HUES48 (cell line): Measurements from ENCODE around the gene FOXI1.
"Not testable (repeated sequence)": the region's sequence is repeated elsewhere in the genome, so short reads cannot be mapped to it uniquely, and the experiment has no call there.

Experiments used
- H3K27ac ChIP-seq: one replicate; pipeline ENCODE4 v1.7.0; 2013; ENCODE audit warnings: low read depth, low read length, inconsistent platforms
- H3K27me3 ChIP-seq: 2 replicates; pipeline ENCODE4 v1.6.1; 2013; ENCODE audit warnings: mild to moderate bottlenecking, low read length; ENCODE audit not compliant: control insufficient read depth, insufficient read depth
- H3K36me3 ChIP-seq: 2 replicates; pipeline ENCODE4 v1.6.1; 2013; ENCODE audit warnings: low read length; ENCODE audit not compliant: control insufficient read depth, insufficient read depth
- H3K4me1 ChIP-seq: 2 replicates; pipeline ENCODE4 v1.6.1; 2013; ENCODE audit warnings: mild to moderate bottlenecking, low read length; ENCODE audit not compliant: control insufficient read depth, insufficient read depth
- H3K4me3 ChIP-seq: 2 replicates; pipeline ENCODE4 v1.5.1; 2013; ENCODE audit warnings: mild to moderate bottlenecking, low read depth, low read length
- H3K9ac ChIP-seq: 2 replicates; pipeline ENCODE4 v1.6.1; 2013; ENCODE audit warnings: mild to moderate bottlenecking, low read depth, low read length, moderate library complexity
- H3K9me3 ChIP-seq: 2 replicates; pipeline ENCODE4 v1.6.1; 2013; ENCODE audit warnings: low read length; ENCODE audit not compliant: control insufficient read depth, insufficient read depth

The FOXI1 gene

DNA sequence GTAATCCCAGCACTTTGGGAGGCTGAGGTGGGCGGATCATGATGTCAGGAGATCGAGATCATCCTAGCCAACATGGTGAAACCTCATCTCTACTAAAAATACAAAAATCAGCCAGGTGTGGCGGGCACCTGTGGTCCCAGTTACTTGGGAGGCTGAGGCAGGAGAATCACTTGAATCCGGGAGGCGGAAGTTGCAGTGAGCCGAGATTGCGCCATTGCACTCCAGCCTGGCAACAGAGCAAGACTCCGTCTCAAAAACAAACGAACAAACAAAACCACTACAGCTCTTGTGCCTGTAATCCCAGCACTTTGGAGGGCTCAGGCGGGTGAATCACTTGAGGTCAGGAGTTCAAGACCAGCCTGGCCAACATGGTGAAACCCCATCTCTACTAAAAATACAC lies 11.4 kb upstream of the FOXI1 start:
- not testable (repeated sequence) for H3K9me3 ChIP-seq, H3K4me3 ChIP-seq, H3K27ac ChIP-seq, H3K27me3 ChIP-seq, H3K4me1 ChIP-seq, H3K36me3 ChIP-seq, H3K9ac ChIP-seq

DNA sequence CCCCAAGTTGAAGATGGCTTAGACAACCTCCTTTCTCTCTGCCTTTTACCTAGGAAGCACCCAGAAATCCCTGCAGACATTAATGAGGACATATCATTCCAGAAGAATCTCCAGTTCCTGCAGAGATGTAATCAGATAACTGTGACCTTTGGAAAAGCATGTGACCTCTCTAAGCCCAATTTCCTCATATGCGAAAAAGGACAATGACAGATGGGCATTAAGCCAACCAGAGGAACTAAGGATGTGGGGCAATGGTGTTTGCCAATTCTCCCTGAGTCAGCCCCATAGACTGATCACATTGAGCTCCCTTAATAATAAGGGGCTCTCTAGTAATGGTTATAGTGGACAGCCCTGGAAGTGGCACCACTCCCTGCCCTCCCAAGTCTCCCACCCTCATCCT lies 10.1 kb upstream of the FOXI1 start:
- H3K27ac ChIP-seq, result no peak overlapping the region
- no peaks in the 10 kb centered on the region for H3K36me3 ChIP-seq
- no peaks in the 10 kb centered on the region for H3K4me1 ChIP-seq
- H3K9ac ChIP-seq, result no peak overlapping the region
- no peak overlapping the region for H3K4me3 ChIP-seq
- H3K27me3 ChIP-seq, result no peaks in the 10 kb centered on the region
- H3K9me3 ChIP-seq, result no peaks in the 10 kb centered on the region; the same call in 1 of the 2 replicates

- H3K27ac ChIP-seq, result no peak overlapping the region
- H3K4me1 ChIP-seq, result no peaks in the 10 kb centered on the region
- no peak overlapping the region for H3K9ac ChIP-seq
- H3K4me3 ChIP-seq, result no peak overlapping the region
- peaks cover 3% of the 10 kb centered on the region; the same call in 1 of the 2 replicates for H3K27me3 ChIP-seq
- no peaks in the 10 kb centered on the region for H3K36me3 ChIP-seq
- no peaks in the 10 kb centered on the region; the same call in 1 of the 2 replicates for H3K9me3 ChIP-seq
These were observed 7.8 kb upstream of the FOXI1 start for GRCh38 chr5:170097934-170098333.

DNA sequence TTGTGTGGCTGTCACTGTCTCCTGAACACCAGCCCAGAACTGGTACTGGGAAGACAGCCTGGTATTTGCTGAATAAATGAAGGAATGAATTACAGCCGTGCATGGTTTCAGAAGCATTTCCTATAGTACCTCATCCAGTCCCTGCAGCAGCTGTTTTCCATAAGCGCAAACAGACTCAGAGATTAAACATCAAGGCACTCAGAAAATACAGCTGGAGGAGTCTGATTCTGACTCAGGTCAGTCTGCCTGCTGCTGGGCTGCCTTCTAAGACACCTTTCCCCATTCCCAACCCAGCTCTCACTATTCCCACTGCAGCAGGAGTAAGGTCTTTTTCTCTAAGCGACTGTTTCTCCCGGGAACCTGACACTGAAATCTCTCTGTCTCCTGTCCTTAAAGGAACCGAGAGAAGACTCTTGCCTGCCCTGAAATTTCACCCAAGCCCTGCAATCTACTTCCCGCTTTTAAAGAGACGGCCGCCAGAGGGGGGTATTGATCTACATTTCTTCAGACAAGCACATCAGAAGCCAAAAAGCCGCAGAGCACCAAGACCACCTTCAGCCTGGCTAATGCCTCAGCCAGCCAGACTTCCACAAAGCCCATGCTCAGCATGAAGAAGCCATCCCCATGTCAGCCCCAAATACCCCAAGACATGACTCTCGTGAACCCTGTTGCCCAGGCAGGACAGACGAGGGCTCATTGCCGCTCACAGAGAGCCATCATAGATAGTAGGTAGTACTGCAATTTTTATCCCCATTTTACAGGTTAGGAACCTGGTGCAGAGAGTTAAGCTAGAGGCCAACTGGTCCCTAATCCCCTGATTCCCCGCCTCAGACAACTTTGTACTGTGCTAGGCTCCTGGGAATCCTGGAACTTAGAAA lies 5.4 kb upstream of the FOXI1 start:
- Histone ChIP-seq H3K27ac (no peak overlapping the region), H3K4me1 (no peaks in the 10 kb centered on the region), H3K9ac (no peak overlapping the region), H3K4me3 (no peak overlapping the region), H3K36me3 (no peaks in the 10 kb centered on the region), H3K9me3 (no peaks in the 10 kb centered on the region; the same call in 1 of the 2 replicates), H3K27me3 (peaks cover 13% of the 10 kb centered on the region)

- peaks cover 37% of the 10 kb centered on the region for H3K27me3 ChIP-seq
- H3K36me3 ChIP-seq, result no peaks in the 10 kb centered on the region
- no peak overlapping the region for H3K9ac ChIP-seq
- no peaks in the 10 kb centered on the region; the same call in 1 of the 2 replicates for H3K9me3 ChIP-seq
- no peaks in the 10 kb centered on the region for H3K4me1 ChIP-seq
- no peak overlapping the region for H3K27ac ChIP-seq
- no peak overlapping the region for H3K4me3 ChIP-seq
These were observed 2.2 kb upstream of the FOXI1 start for GRCh38 chr5:170103447-170103846.

DNA sequence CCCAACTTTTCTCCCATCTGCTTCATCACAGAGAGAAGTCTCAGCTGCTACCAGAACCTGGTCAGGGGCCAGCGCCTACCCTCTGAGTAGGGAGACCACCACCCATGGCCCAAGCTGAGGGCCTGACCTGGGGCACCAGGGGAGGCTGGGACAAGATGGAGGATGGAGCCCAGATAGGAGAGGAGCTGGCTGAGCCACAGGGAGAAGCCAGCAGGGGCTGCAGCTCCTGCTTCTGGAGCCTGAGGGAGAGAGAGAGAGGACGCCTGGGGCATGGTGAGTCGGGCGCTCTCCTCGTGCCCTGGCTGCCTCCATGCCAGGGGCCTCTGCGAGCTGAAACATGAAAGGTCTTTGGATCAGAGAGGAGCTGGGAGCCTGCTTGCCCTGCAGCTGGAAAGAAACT lies 1.4 kb upstream of the FOXI1 start:
- Histone ChIP-seq H3K4me3 (no peak overlapping the region), H3K4me1 (peaks cover 4% of the 10 kb centered on the region; the same call in 1 of the 2 replicates)

GRCh38 chr5:170104710-170105109 lies 987 bp upstream of the FOXI1 start:
- H3K4me1 ChIP-seq, result peaks cover 8% of the 10 kb centered on the region
- H3K36me3 ChIP-seq, result no peaks in the 10 kb centered on the region

More for the DNA sequence above, 1.4 kb upstream of the FOXI1 start:
- Histone ChIP-seq H3K36me3 (no peaks in the 10 kb centered on the region), H3K27me3 (peaks cover 46% of the 10 kb centered on the region), H3K9me3 (no peaks in the 10 kb centered on the region), H3K27ac (no peak overlapping the region), H3K9ac (no peak overlapping the region)

GRCh38 chr5:170107674-170108073 lies 2.0 kb downstream of the FOXI1 start:
- Histone ChIP-seq H3K4me1 (peaks cover 20% of the 10 kb centered on the region), H3K27ac (no peak overlapping the region), H3K36me3 (no peaks in the 10 kb centered on the region), H3K27me3 (peaks cover 74% of the 10 kb centered on the region), H3K4me3 (no peak overlapping the region), H3K9ac (no peak overlapping the region), H3K9me3 (no peaks in the 10 kb centered on the region)

More at GRCh38 chr5:170104710-170105109, 987 bp upstream of the FOXI1 start:
- peaks cover 49% of the 10 kb centered on the region for H3K27me3 ChIP-seq
- H3K9me3 ChIP-seq, result no peaks in the 10 kb centered on the region
- no peak overlapping the region for H3K4me3 ChIP-seq
- H3K9ac ChIP-seq, result no peak overlapping the region
- no peak overlapping the region for H3K27ac ChIP-seq

GRCh38 chr5:170108266-170108785 lies 2.6 kb downstream of the FOXI1 start:
- no peak overlapping the region for H3K27ac ChIP-seq
- no peaks in the 10 kb centered on the region for H3K9me3 ChIP-seq
- no peaks in the 10 kb centered on the region for H3K36me3 ChIP-seq
- peaks cover 25% of the 10 kb centered on the region for H3K4me1 ChIP-seq
- H3K27me3 ChIP-seq, result peaks cover 78% of the 10 kb centered on the region
- no peak overlapping the region for H3K4me3 ChIP-seq
- no peak overlapping the region for H3K9ac ChIP-seq

- Histone ChIP-seq H3K4me3 (no peak overlapping the region), H3K36me3 (no peaks in the 10 kb centered on the region), H3K27ac (peak overlapping the region; percentile 18), H3K4me1 (peaks cover 28% of the 10 kb centered on the region), H3K9me3 (no peaks in the 10 kb centered on the region), H3K9ac (no peak overlapping the region), H3K27me3 (peaks cover 81% of the 10 kb centered on the region)
These were observed 3.6 kb downstream of the FOXI1 start for GRCh38 chr5:170109059-170110031.
